ENCODE results near the gene MPZL1. TPM values are rescaled to one million over a fixed set of nuclear protein-coding genes. Genes with fewer than 3 reads are reported as not detected.
"Not testable (repeated sequence)": the region's sequence is repeated elsewhere in the genome, so short reads cannot be mapped to it uniquely, and the experiment has no call there.

The MPZL1 gene
- total RNA-seq, 1 donor from 2014 or later, result 149 TPM

DNA sequence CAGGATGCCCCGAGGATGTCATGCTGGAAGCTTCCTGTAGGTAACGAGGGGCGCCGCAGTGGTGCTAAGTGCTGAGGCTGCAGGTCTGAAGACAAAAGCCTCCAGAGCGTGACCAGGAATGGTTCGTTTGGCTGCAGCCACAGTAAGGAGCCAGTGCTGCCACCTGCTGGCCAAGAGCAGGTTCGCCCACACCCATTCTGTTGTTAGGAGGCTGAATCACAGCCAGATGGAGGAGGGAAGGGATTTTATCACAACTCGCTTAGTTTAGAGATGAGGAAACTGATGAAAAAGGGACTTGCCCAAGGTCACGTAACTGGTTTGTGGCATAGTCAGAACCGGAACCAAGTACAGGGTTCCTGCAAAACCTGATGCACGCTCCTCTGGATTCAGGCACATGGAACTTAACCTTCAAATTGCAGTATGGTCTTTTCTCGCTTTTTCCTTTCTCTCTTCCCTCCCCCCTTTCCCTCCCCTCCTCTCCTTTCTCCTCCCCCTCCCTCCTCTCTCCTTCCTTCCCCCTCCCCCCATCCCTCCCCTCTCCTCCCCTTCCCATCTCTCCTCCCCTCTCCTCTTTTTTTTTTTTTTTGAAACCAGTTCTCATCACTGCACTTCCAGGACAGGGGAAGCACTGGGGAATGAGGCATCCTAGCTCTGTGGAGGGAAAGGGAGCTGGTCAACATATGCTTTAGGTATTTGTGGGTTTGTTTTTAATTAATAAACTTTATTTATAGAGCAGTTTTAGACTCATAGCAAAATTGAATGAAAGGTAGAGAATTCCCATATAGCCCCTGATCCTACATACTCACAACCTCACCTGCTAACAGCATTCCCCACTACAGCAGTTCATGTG, 81.8 kb downstream of the MPZL1 start:
- Mint-ChIP-seq H3K27ac (ENCODE audit: unreplicated experiment) (peak overlapping the region; percentile 70), H3K4me1 (ENCODE audit: low read depth, unreplicated experiment) (peaks cover 2% of the 10 kb centered on the region), H3K4me3 (ENCODE audit: unreplicated experiment) (no peak overlapping the region), H3K9me3 (ENCODE audit: unreplicated experiment) (peaks cover 13% of the 10 kb centered on the region), H3K36me3 (ENCODE audit: unreplicated experiment) (peaks cover 18% of the 10 kb centered on the region), H3K27me3 (ENCODE audit: unreplicated experiment) (no peaks in the 10 kb centered on the region)
- TF ChIP-seq, protein P1, sequence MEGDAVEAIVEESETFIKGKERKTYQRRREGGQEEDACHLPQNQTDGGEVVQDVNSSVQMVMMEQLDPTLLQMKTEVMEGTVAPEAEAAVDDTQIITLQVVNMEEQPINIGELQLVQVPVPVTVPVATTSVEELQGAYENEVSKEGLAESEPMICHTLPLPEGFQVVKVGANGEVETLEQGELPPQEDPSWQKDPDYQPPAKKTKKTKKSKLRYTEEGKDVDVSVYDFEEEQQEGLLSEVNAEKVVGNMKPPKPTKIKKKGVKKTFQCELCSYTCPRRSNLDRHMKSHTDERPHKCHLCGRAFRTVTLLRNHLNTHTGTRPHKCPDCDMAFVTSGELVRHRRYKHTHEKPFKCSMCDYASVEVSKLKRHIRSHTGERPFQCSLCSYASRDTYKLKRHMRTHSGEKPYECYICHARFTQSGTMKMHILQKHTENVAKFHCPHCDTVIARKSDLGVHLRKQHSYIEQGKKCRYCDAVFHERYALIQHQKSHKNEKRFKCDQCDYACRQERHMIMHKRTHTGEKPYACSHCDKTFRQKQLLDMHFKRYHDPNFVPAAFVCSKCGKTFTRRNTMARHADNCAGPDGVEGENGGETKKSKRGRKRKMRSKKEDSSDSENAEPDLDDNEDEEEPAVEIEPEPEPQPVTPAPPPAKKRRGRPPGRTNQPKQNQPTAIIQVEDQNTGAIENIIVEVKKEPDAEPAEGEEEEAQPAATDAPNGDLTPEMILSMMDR (IDR thresholded peaks at IDR 0.05; ENCODE audit: partially characterized antibody, unreplicated experiment), result peak; percentile 96
- peak; percentile 95 for DNase-seq

DNA sequence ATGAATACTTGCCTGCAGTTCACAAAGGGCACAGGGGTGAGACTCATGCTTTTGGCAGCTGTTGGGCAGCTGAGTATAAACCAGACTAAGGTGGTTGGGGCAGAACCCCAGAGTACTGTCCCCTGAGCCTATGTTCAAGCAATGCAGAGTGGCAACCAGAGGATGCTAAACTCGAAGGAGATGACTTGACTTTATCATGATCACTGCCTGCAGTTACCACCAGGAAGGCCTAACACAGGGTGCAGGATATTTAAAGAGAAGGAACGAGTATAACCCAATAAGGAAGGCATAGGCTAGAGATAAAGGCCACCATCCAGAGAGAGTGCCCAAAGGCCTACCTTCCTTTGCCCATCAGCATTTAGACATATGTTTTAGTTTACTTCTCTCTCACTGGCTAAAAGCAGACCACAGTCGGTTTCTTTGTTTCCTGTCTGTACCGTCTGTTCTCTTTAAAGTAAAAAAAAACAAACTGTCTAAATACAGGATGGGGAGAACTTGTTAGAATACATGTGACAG, 83.3 kb downstream of the MPZL1 start:
- Mint-ChIP-seq H3K4me3 (ENCODE audit: unreplicated experiment) (no peak overlapping the region), H3K9me3 (ENCODE audit: unreplicated experiment) (peaks cover 13% of the 10 kb centered on the region), H3K27ac (ENCODE audit: unreplicated experiment) (peak overlapping the region; percentile 3), H3K36me3 (ENCODE audit: unreplicated experiment) (peaks cover 27% of the 10 kb centered on the region), H3K4me1 (ENCODE audit: low read depth, unreplicated experiment) (peaks cover 3% of the 10 kb centered on the region), H3K27me3 (ENCODE audit: unreplicated experiment) (no peaks in the 10 kb centered on the region)
- TF ChIP-seq, protein P1 (IDR thresholded peaks at IDR 0.05; ENCODE audit: partially characterized antibody, unreplicated experiment), result no peak
- DNase-seq, result no peak

GRCh38 chr1:167806235-167806634, 84.5 kb downstream of the MPZL1 start:
- not testable (repeated sequence) for H3K4me1 Mint-ChIP-seq (ENCODE audit: low read depth, unreplicated experiment); H3K27me3 Mint-ChIP-seq (ENCODE audit: unreplicated experiment); H3K27ac Mint-ChIP-seq (ENCODE audit: unreplicated experiment); DNase-seq; H3K4me3 Mint-ChIP-seq (ENCODE audit: unreplicated experiment)
- Mint-ChIP-seq H3K9me3 (ENCODE audit: unreplicated experiment) (peaks cover 13% of the 10 kb centered on the region), H3K36me3 (ENCODE audit: unreplicated experiment) (peaks cover 31% of the 10 kb centered on the region)

DNA sequence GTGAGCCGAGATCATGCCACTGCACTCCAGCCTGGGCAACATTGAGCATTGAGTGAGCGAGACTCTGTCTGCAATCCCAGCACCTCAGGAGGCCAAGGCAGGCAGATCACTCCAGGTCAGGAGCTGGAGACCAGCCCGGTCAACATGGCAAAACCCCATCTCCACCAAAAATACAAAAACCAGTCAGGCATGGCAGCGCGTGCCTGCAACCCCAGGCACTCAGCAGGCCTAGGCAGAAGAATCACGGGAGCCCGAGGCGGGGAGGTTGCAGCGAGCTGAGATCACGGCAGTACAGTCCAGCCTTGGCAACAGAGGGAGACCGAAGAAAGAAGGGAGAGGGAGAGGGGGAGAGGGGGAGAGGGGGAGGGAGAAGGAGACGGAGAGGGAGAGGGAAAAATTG, 84.9 kb downstream of the MPZL1 start:
- H3K27ac Mint-ChIP-seq (ENCODE audit: unreplicated experiment); H3K27me3 Mint-ChIP-seq (ENCODE audit: unreplicated experiment); H3K4me1 Mint-ChIP-seq (ENCODE audit: low read depth, unreplicated experiment); H3K4me3 Mint-ChIP-seq (ENCODE audit: unreplicated experiment); DNase-seq: not testable (repeated sequence)
- H3K9me3 Mint-ChIP-seq (ENCODE audit: unreplicated experiment), result peaks cover 13% of the 10 kb centered on the region
- peaks cover 30% of the 10 kb centered on the region for H3K36me3 Mint-ChIP-seq (ENCODE audit: unreplicated experiment)

DNA sequence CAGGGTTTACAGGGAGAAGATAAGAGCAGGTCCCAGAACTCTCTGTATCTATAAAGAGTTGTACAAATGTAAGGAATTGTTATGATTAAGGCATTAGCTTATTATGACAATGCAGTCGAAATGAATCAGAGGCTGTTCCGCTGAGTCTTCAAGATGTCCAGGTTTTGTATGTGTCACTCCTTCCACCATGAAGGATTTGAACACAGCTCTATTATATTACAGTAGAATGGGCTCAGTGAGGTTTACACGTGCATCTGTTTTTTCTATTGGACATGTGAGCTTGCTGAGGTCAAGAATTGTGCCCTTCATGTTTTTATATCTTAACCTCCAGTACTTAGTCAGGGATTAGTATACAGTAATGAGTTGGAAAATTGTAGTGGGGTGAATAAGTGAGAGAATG, 86.3 kb downstream of the MPZL1 start:
- Mint-ChIP-seq H3K4me1 (ENCODE audit: low read depth, unreplicated experiment) (peaks cover 3% of the 10 kb centered on the region), H3K27me3 (ENCODE audit: unreplicated experiment) (no peaks in the 10 kb centered on the region), H3K27ac (ENCODE audit: unreplicated experiment) (no peak overlapping the region), H3K36me3 (ENCODE audit: unreplicated experiment) (peaks cover 29% of the 10 kb centered on the region), H3K4me3 (ENCODE audit: unreplicated experiment) (no peak overlapping the region), H3K9me3 (ENCODE audit: unreplicated experiment) (peaks cover 13% of the 10 kb centered on the region)
- TF ChIP-seq, protein P1 (IDR thresholded peaks at IDR 0.05; ENCODE audit: partially characterized antibody, unreplicated experiment), result no peak
- DNase-seq, result no peak

DNA sequence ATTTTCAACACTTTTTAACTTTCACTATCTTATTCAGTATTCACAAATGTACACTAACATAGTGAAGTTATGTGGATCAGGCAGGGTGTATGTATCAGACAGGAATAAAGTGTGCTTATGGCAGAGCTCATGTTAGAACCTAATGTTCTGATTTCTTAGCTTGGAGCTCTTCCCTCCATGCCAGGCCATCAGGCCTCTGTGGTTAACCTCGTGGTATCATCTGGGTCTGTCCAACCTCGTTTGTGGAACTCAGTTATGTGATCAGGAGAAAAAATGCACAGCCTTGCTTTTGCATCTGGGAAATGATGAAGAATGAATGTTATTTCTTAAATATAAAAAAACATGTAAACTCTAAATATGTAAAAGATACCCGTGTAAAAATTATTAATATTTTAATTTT, 86.9 kb downstream of the MPZL1 start:
- H3K27ac Mint-ChIP-seq (ENCODE audit: unreplicated experiment), result no peak overlapping the region
- DNase-seq, result no peak
- peaks cover 32% of the 10 kb centered on the region for H3K36me3 Mint-ChIP-seq (ENCODE audit: unreplicated experiment)
- peaks cover 3% of the 10 kb centered on the region for H3K4me1 Mint-ChIP-seq (ENCODE audit: low read depth, unreplicated experiment)
- peaks cover 13% of the 10 kb centered on the region for H3K9me3 Mint-ChIP-seq (ENCODE audit: unreplicated experiment)
- TF ChIP-seq, protein P1 (IDR thresholded peaks at IDR 0.05; ENCODE audit: partially characterized antibody, unreplicated experiment), result no peak
- no peak overlapping the region for H3K4me3 Mint-ChIP-seq (ENCODE audit: unreplicated experiment)
- no peaks in the 10 kb centered on the region for H3K27me3 Mint-ChIP-seq (ENCODE audit: unreplicated experiment)
